H9 (cell line): Measurements from ENCODE around the gene AADAT. TPM values are rescaled to one million over a fixed set of nuclear protein-coding genes. Genes with fewer than 3 reads are reported as not detected.
A peak's percentile ranks its signal among the peaks of the same experiment; 100 is the strongest.

ENCODE experiments used
- DNase-seq: peaks from one replicate; pipeline ENCODE4 v3.0.0-alpha.2; 2017
- H2AFZ ChIP-seq: one replicate; pipeline ENCODE4 v1.6.1; 2013; ENCODE audit warnings: mild to moderate bottlenecking, low read length, control low read depth, moderate library complexity
- H2AK5ac ChIP-seq: 2 replicates; pipeline ENCODE4 v1.6.1; 2013; ENCODE audit warnings: low read length, control low read depth, mixed read lengths; ENCODE audit not compliant: insufficient read length
- H2BK120ac ChIP-seq: one replicate; pipeline ENCODE4 v1.6.1; 2013; ENCODE audit warnings: low read depth, mild to moderate bottlenecking, low read length, control low read depth, inconsistent platforms; ENCODE audit not compliant: poor library complexity, severe bottlenecking
- H2BK12ac ChIP-seq: 2 replicates; pipeline ENCODE4 v1.6.1; 2013; ENCODE audit warnings: low read length, control low read depth, mixed read lengths, low read depth; ENCODE audit not compliant: insufficient read length
- H2BK15ac ChIP-seq: 2 replicates; pipeline ENCODE4 v1.6.1; 2013; ENCODE audit warnings: low read depth, low read length, control low read depth
- H2BK20ac ChIP-seq: one replicate; pipeline ENCODE4 v1.6.1; 2013; ENCODE audit warnings: low read depth, mild to moderate bottlenecking, low read length, control low read depth, inconsistent platforms; ENCODE audit not compliant: poor library complexity, severe bottlenecking
- H2BK5ac ChIP-seq: 2 replicates; pipeline ENCODE4 v1.6.1; 2013; ENCODE audit warnings: low read length, control low read depth, mixed read lengths; ENCODE audit not compliant: insufficient read length
- H3K14ac ChIP-seq: 2 replicates; pipeline ENCODE4 v1.6.1; 2013; ENCODE audit warnings: low read length, control low read depth; ENCODE audit not compliant: insufficient read depth
- H3K18ac ChIP-seq: 2 replicates; pipeline ENCODE4 v1.6.1; 2013; ENCODE audit warnings: low read depth, mild to moderate bottlenecking, mixed read lengths, low read length, control low read depth; ENCODE audit not compliant: insufficient read length
- H3K23ac ChIP-seq: 2 replicates; pipeline ENCODE4 v1.6.1; 2013; ENCODE audit warnings: low read length, control low read depth, mixed read lengths, low read depth; ENCODE audit not compliant: insufficient read length
- H3K23me2 ChIP-seq: 2 replicates; pipeline ENCODE4 v1.6.1; 2013; ENCODE audit warnings: low read depth, mild to moderate bottlenecking, mixed read lengths, low read length, control low read depth; ENCODE audit not compliant: insufficient read length, poor library complexity, severe bottlenecking
- H3K27ac ChIP-seq: 2 replicates; pipeline ENCODE4 v1.5.1; 2013; ENCODE audit warnings: low read length, control low read depth, mixed read lengths, low read depth; ENCODE audit not compliant: insufficient read length
- H3K27me3 ChIP-seq: 2 replicates; pipeline ENCODE4 v1.6.1; 2013; ENCODE audit warnings: low read length, control low read depth, inconsistent platforms; ENCODE audit not compliant: insufficient read depth
- H3K4ac ChIP-seq: 2 replicates; pipeline ENCODE4 v1.6.1; 2013; ENCODE audit warnings: low read depth, mild to moderate bottlenecking, control low read depth, inconsistent platforms, low read length, moderate library complexity
- H3K4me1 ChIP-seq: 2 replicates; pipeline ENCODE4 v1.6.1; 2013; ENCODE audit warnings: low read length, control low read depth, inconsistent platforms; ENCODE audit not compliant: insufficient read depth
- H3K4me2 ChIP-seq: 2 replicates; pipeline ENCODE4 v1.6.1; 2013; ENCODE audit warnings: low read length, control low read depth, mixed read lengths; ENCODE audit not compliant: insufficient read length, insufficient read depth
- H3K56ac ChIP-seq: 2 replicates; pipeline ENCODE4 v1.6.1; 2013; ENCODE audit warnings: low read depth, mild to moderate bottlenecking, mixed read lengths, low read length, control low read depth; ENCODE audit not compliant: insufficient read length
- H3K79me1 ChIP-seq: 2 replicates; pipeline ENCODE4 v1.6.1; 2013; ENCODE audit warnings: low read depth, mild to moderate bottlenecking, moderate library complexity, low read length, control low read depth, inconsistent platforms; ENCODE audit not compliant: insufficient read depth, poor library complexity, severe bottlenecking
- H3K79me2 ChIP-seq: 2 replicates; pipeline ENCODE4 v1.6.1; 2013; ENCODE audit warnings: low read length, control low read depth, inconsistent platforms; ENCODE audit not compliant: insufficient read depth
- H3K9ac ChIP-seq: 2 replicates; pipeline ENCODE4 v1.6.1; 2013; ENCODE audit warnings: low read length, control low read depth, mixed read lengths; ENCODE audit not compliant: insufficient read length; ENCODE audit errors: extremely low read depth
- H3K9me3 ChIP-seq: one replicate; pipeline ENCODE4 v1.6.1; 2013; ENCODE audit warnings: low read depth, low read length, inconsistent platforms; ENCODE audit not compliant: control insufficient read depth
- H3T11ph ChIP-seq: one replicate; pipeline ENCODE4 v1.6.1; 2013; ENCODE audit warnings: mild to moderate bottlenecking, low read length, control low read depth, inconsistent platforms
- H4K20me1 ChIP-seq: one replicate; pipeline ENCODE4 v1.6.1; 2013; ENCODE audit not compliant: control insufficient read depth, insufficient read length, insufficient read depth
- H4K5ac ChIP-seq: 2 replicates; pipeline ENCODE4 v1.6.1; 2013; ENCODE audit warnings: low read depth, mild to moderate bottlenecking, mixed read lengths, low read length, control low read depth; ENCODE audit not compliant: insufficient read length
- H4K8ac ChIP-seq: replicated peaks from 2 replicates; pipeline ENCODE4 v1.6.1; 2013; ENCODE audit warnings: low read length, control low read depth, mixed read lengths, low read depth; ENCODE audit not compliant: insufficient read length
- H4K91ac ChIP-seq: 2 replicates; pipeline ENCODE4 v1.6.1; 2013; ENCODE audit warnings: low read depth, mild to moderate bottlenecking, moderate library complexity, mixed read lengths, low read length, control low read depth; ENCODE audit not compliant: insufficient read length
- H3K27ac Mint-ChIP-seq, 3 experiments: 2 replicates in 2 of 3; 3 replicates in 1 of 3; pipeline ENCODE4 v1.8.0; 2020 to 2021; ENCODE audit warnings: mixed read lengths in 3 of 3, mild to moderate bottlenecking in 1 of 3, moderate library complexity in 1 of 3
- H3K27me3 Mint-ChIP-seq: 2 replicates; pipeline ENCODE4 v1.8.0; 2021; ENCODE audit warnings: low read depth, mild to moderate bottlenecking, moderate library complexity, mixed read lengths
- H3K36me3 Mint-ChIP-seq, 3 experiments: 2 replicates in 2 of 3; 3 replicates in 1 of 3; pipeline ENCODE4 v1.8.0; 2020 to 2021; ENCODE audit warnings: low read depth in 3 of 3, mixed read lengths in 3 of 3; ENCODE audit not compliant: insufficient read depth in 1 of 3
- H3K4me1 Mint-ChIP-seq, 2 experiments: 2 replicates each; pipeline ENCODE4 v1.8.0; 2020; ENCODE audit warnings: mixed read lengths in 2 of 2
- H3K4me3 Mint-ChIP-seq, 2 experiments: 2 replicates in 1 of 2; 3 replicates in 1 of 2; pipeline ENCODE4 v1.8.0; 2020 to 2021; ENCODE audit warnings: mild to moderate bottlenecking in 2 of 2, mixed read lengths in 2 of 2, moderate library complexity in 1 of 2
- H3K9me3 Mint-ChIP-seq, 2 experiments: 2 replicates in 1 of 2; 3 replicates in 1 of 2; pipeline ENCODE4 v1.8.0; 2020; ENCODE audit warnings: mild to moderate bottlenecking in 2 of 2, mixed read lengths in 2 of 2, moderate library complexity in 1 of 2
- CTCF ChIP-seq: fragments of 200-600 bp; sonication (generic); conservative IDR thresholded peaks from 3 replicates; pipeline ENCODE4 v1.8.0; 2021; ENCODE audit warnings: antibody characterized with exemption, mild to moderate bottlenecking
- WGBS: extraction: QIAGEN DNeasy Blood & Tissue Kit; methylation state at CpG from one replicate; pipeline ENCODE4 v1.1.7; 2013; ENCODE audit warnings: missing lambda C conversion rate, low lambda C conversion rate, mixed read lengths; ENCODE audit not compliant: insufficient read length; ENCODE audit errors: extremely low coverage; 5-methylcytosine and 5-hydroxymethylcytosine counted together
- total RNA-seq: library from RNA; stranded (reverse); gene quantifications from 2 replicates; pipeline ENCODE4 v1.2.1, GENCODE V29; 2021

AADAT gene
- total RNA-seq, 1 experiment from 2014 or later, result 14.1 TPM

DNA sequence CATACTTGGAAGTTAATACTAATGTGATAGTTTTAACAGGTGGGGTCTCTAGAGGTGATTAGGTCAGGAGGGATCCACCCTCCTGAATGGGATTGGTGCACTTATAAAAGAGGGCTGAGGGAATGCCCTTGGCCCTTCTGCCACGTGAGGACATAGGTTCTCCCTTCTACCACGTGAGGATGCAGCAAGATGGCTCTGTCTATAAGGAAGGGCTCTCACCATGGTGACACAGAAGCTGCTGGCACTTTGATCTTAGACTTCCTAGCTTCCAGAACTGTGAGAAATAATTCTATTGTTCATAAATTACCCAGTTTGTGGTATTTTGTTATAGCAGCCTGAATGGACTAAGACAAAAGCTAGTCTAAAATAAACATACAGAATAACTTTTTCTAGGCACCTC lies 1.0 kb downstream of the AADAT start:
- no peak for TF ChIP-seq CTCF
- H3K14ac ChIP-seq, result no peak overlapping the region
- no peaks in the 10 kb centered on the region for H3K79me2 ChIP-seq
- H3K9ac ChIP-seq, result no peak overlapping the region
- H2AFZ ChIP-seq, result no peak overlapping the region
- H3T11ph ChIP-seq, result no peak overlapping the region
- no peak overlapping the region for H4K91ac ChIP-seq
- H3K4ac ChIP-seq, result no peak overlapping the region
- no peak overlapping the region for H2BK120ac ChIP-seq
- H3K18ac ChIP-seq, result no peak overlapping the region
- no peak overlapping the region for H2BK15ac ChIP-seq
- H3K23me2 ChIP-seq, result peaks cover 9% of the 10 kb centered on the region
- no peak overlapping the region for H4K8ac ChIP-seq
- H3K27ac ChIP-seq, result no peak overlapping the region
- H3K27me3 Mint-ChIP-seq, result peaks cover 10% of the 10 kb centered on the region
- no peaks in the 10 kb centered on the region for H3K4me1 ChIP-seq
- H3K36me3 Mint-ChIP-seq, result peaks cover 9 to 40% (median 40%) of the 10 kb centered on the region in 3 experiments
- H2AK5ac ChIP-seq, result no peak overlapping the region
- no peak overlapping the region for H4K5ac ChIP-seq
- H3K27me3 ChIP-seq, result no peaks in the 10 kb centered on the region
- no peak overlapping the region for H3K27ac Mint-ChIP-seq
- H3K9me3 Mint-ChIP-seq, result no peaks in the 10 kb centered on the region; a peak in 1 of 5 replicates
- H3K4me3 Mint-ChIP-seq, result peak overlapping the region; percentile 84 to 93
- DNase-seq, result no peak
- H3K79me1 ChIP-seq, result no peaks in the 10 kb centered on the region
- no CpG with 5 or more reads among the region's 2 CpGs for WGBS
- no peak overlapping the region for H3K23ac ChIP-seq
- H3K4me1 Mint-ChIP-seq, result peaks cover 18% of the 10 kb centered on the region in 2 experiments
- H2BK12ac ChIP-seq, result no peak overlapping the region
- no peak overlapping the region for H2BK5ac ChIP-seq
- no peaks in the 10 kb centered on the region for H4K20me1 ChIP-seq
- no peak overlapping the region for H2BK20ac ChIP-seq
- H3K4me2 ChIP-seq, result peak overlapping the region; percentile 88
- H3K56ac ChIP-seq, result no peak overlapping the region
- no peaks in the 10 kb centered on the region for H3K9me3 ChIP-seq
